Measurements from ENCODE around the gene EEF1E1. TPM values are rescaled to one million over a fixed set of nuclear protein-coding genes. Genes with fewer than 3 reads are reported as not detected.

Gene EEF1E1
- total and polyA plus RNA-seq, 2 donors from 2014 or later = 35.4 to 59.3 TPM

- intact Hi-C loops (cut with DNase I) = no loop called here
- Histone ChIP-seq H3K4me1 (ENCODE audit: control insufficient read depth in 2 of 3, insufficient read depth in 2 of 3, low read depth in 1 of 3, low read length in 3 of 3) (peaks cover 0 to 7% (median 2%) of the 10 kb centered on the region in 3 donors), H3K9ac (ENCODE audit: low read length in 3 of 3) (no peak overlapping the region), H3K27me3 (ENCODE audit: control insufficient read depth, insufficient read depth, low read length) (no peaks in the 10 kb centered on the region), H3K9me3 (ENCODE audit: control insufficient read depth in 2 of 3, insufficient read depth in 1 of 3, low read length in 3 of 3) (no peaks in the 10 kb centered on the region), H3K4me3 (ENCODE audit: low read length in 3 of 3) (no peak overlapping the region), H3K27ac (ENCODE audit: low read depth in 2 of 2, low read length in 2 of 2) (no peak overlapping the region), H3K36me3 (ENCODE audit: control insufficient read depth in 2 of 3, insufficient read depth in 3 of 3, low read length in 3 of 3) (no peaks in the 10 kb centered on the region)
- no peak for DNase-seq
- TF ChIP-seq, protein P1, sequence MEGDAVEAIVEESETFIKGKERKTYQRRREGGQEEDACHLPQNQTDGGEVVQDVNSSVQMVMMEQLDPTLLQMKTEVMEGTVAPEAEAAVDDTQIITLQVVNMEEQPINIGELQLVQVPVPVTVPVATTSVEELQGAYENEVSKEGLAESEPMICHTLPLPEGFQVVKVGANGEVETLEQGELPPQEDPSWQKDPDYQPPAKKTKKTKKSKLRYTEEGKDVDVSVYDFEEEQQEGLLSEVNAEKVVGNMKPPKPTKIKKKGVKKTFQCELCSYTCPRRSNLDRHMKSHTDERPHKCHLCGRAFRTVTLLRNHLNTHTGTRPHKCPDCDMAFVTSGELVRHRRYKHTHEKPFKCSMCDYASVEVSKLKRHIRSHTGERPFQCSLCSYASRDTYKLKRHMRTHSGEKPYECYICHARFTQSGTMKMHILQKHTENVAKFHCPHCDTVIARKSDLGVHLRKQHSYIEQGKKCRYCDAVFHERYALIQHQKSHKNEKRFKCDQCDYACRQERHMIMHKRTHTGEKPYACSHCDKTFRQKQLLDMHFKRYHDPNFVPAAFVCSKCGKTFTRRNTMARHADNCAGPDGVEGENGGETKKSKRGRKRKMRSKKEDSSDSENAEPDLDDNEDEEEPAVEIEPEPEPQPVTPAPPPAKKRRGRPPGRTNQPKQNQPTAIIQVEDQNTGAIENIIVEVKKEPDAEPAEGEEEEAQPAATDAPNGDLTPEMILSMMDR (IDR thresholded peaks at IDR 0.05; ENCODE audit: borderline replicate concordance, extremely low read depth, insufficient read depth) = no peak
- FAIRE-seq = no peak
Observed at GRCh38 chr6:8074213-8074612, 28.1 kb downstream of the EEF1E1 start.

GRCh38 chr6:8073758-8074157, 28.6 kb downstream of the EEF1E1 start:
- FAIRE-seq = no peak
- TF ChIP-seq, protein P1 (IDR thresholded peaks at IDR 0.05; ENCODE audit: borderline replicate concordance, extremely low read depth, insufficient read depth) = no peak
- Histone ChIP-seq H3K4me3 (ENCODE audit: low read length in 3 of 3) (no peak overlapping the region), H3K27ac (ENCODE audit: low read depth in 2 of 2, low read length in 2 of 2) (no peak overlapping the region), H3K4me1 (ENCODE audit: control insufficient read depth in 2 of 3, insufficient read depth in 2 of 3, low read depth in 1 of 3, low read length in 3 of 3) (peaks cover 0 to 7% (median 2%) of the 10 kb centered on the region in 3 donors), H3K9ac (ENCODE audit: low read length in 3 of 3) (no peak overlapping the region), H3K27me3 (ENCODE audit: control insufficient read depth, insufficient read depth, low read length) (no peaks in the 10 kb centered on the region), H3K36me3 (ENCODE audit: control insufficient read depth in 2 of 3, insufficient read depth in 3 of 3, low read length in 3 of 3) (no peaks in the 10 kb centered on the region), H3K9me3 (ENCODE audit: control insufficient read depth in 2 of 3, insufficient read depth in 1 of 3, low read length in 3 of 3) (no peaks in the 10 kb centered on the region)
- DNase-seq = no peak
- intact Hi-C loops (cut with DNase I) = no loop called here

DNA sequence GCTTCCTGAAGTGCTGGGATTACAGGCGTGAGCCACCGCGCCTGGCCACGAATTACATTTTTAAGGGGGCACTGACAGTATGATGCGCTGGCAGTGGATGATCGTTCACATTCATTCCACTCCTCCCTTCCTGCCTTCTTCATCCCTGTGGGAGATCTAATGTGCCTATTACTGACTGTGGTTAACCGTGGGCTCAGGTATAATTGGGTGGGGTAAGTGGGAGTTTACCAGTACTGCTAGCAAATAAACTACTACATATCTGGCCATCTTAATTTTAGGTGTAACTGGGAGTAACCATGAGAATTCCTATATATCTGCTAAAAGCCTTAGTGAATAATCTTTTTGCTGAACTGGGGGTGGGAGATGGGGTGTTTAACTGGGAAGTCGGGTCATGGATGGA, 31.6 kb downstream of the EEF1E1 start:
- intact Hi-C loops (cut with DNase I) = no loop called here
- Histone ChIP-seq H3K27ac (ENCODE audit: low read depth in 2 of 2, low read length in 2 of 2) (no peak overlapping the region), H3K9me3 (ENCODE audit: control insufficient read depth in 2 of 3, insufficient read depth in 1 of 3, low read length in 3 of 3) (no peaks in the 10 kb centered on the region), H3K27me3 (ENCODE audit: control insufficient read depth, insufficient read depth, low read length) (no peaks in the 10 kb centered on the region), H3K4me1 (ENCODE audit: control insufficient read depth in 2 of 3, insufficient read depth in 2 of 3, low read depth in 1 of 3, low read length in 3 of 3) (peaks cover 0 to 7% (median 5%) of the 10 kb centered on the region in 3 donors), H3K9ac (ENCODE audit: low read length in 3 of 3) (no peak overlapping the region), H3K36me3 (ENCODE audit: control insufficient read depth in 2 of 3, insufficient read depth in 3 of 3, low read length in 3 of 3) (no peaks in the 10 kb centered on the region), H3K4me3 (ENCODE audit: low read length in 3 of 3) (no peak overlapping the region)
- no peak for DNase-seq
- no peak for FAIRE-seq
- TF ChIP-seq, protein P1 (IDR thresholded peaks at IDR 0.05; ENCODE audit: borderline replicate concordance, extremely low read depth, insufficient read depth) = no peak
